Effector memory CD4-positive, alpha-beta T cell (primary cell): ENCODE results near the gene ANKRD34A.
A peak's percentile ranks its signal among the peaks of the same experiment; 100 is the strongest.

ENCODE experiments used
- DNase-seq, 3 donors: peaks; one replicate each; pipeline ENCODE4 v3.0.0-alpha.2; 2020
- H3K27ac ChIP-seq: 2 replicates; pipeline ENCODE4 v1.7.0; 2013; ENCODE audit warnings: mild to moderate bottlenecking, low read length, moderate library complexity; ENCODE audit not compliant: insufficient read depth, poor library complexity, severe bottlenecking
- H3K27me3 ChIP-seq: replicated peaks from 2 replicates; pipeline ENCODE4 v1.7.0; 2013; ENCODE audit warnings: mild to moderate bottlenecking, low read length; ENCODE audit not compliant: insufficient read depth, control insufficient read depth, poor library complexity, severe bottlenecking
- H3K36me3 ChIP-seq: 2 replicates; pipeline ENCODE4 v1.7.0; 2013; ENCODE audit warnings: mild to moderate bottlenecking, low read length, moderate library complexity; ENCODE audit not compliant: control insufficient read depth, insufficient read depth
- H3K4me1 ChIP-seq: 2 replicates; pipeline ENCODE4 v1.7.0; 2013; ENCODE audit warnings: low read length, mild to moderate bottlenecking; ENCODE audit not compliant: control insufficient read depth, insufficient read depth, poor library complexity, severe bottlenecking
- H3K4me3 ChIP-seq: 2 replicates; pipeline ENCODE4 v1.7.0; 2013; ENCODE audit warnings: low read length, low read depth, mild to moderate bottlenecking; ENCODE audit not compliant: insufficient read depth, poor library complexity, severe bottlenecking
- H3K9me3 ChIP-seq: 2 replicates; pipeline ENCODE4 v1.7.0; 2013; ENCODE audit warnings: mild to moderate bottlenecking, low read length, moderate library complexity; ENCODE audit not compliant: control insufficient read depth

ANKRD34A gene

DNA sequence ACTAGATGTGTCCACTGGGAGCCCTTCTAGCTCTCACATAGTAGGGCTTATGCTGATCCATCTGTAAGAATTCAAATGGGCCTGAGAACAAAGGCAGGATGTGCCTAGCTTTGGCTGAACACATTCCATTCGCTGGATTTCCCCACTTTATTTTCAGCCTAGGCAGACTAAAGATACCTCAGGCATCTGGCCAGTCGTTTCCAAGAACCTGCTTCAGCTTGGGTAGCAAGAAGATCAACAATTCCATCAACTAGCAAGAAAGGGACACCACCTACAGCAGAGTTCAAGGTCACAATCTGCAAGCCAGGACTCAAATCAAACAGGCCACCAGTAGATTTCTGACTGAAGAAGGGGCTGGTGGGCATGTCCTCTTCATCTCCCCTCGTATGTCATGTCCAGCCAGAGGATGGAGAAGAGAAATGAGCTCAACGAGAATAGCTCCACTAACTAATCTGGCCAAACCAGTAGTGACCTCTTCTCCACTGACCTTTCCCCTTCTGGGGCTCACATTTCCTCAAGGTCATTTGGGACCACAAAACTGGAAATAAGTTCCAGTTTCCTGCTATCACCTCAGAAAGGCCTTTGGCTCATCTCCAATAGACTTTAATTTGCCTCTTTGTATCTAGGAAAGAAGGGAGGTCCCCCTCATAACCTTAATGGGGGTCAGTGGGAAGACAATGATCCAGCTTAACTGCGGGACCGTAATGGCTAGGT lies 17.8 kb upstream of the ANKRD34A start:
- Histone ChIP-seq H3K36me3 (no peaks in the 10 kb centered on the region), H3K4me1 (peaks cover 85% of the 10 kb centered on the region), H3K4me3 (no peak overlapping the region), H3K27me3 (no peaks in the 10 kb centered on the region), H3K27ac (peak overlapping the region; percentile 46), H3K9me3 (no peaks in the 10 kb centered on the region)
- DNase-seq: no peak

DNA sequence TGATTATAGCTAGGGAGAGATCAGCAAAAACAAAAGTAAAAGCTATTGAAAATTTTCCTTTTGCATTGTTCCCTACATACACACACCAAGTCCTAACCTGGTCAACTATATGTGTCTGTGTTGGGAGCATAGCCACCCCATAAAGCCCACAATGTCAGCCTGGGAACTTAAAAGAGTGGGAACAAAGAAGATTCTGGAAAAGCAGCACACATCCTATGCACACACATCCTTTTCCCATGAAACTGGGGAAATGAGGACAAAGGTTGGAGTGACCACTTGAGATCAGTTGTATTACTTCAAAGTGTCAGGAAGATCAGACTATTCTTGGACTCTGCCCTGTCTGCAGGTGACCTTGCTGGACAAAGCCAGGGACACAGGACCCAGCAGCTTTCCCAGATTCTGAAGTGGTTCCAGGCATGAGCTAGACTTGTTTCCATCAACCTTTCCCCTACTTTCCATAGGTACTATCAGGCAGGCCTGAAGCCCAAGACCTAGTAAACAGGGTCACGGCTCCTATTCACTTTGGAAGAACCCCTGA lies 16.2 kb upstream of the ANKRD34A start:
- Histone ChIP-seq H3K36me3 (no peaks in the 10 kb centered on the region), H3K27ac (peak overlapping the region; percentile 92), H3K27me3 (no peaks in the 10 kb centered on the region), H3K4me1 (peaks cover 80% of the 10 kb centered on the region), H3K4me3 (peak overlapping the region; percentile 42), H3K9me3 (no peaks in the 10 kb centered on the region)
- DNase-seq: no peak

- H3K9me3 ChIP-seq: no peaks in the 10 kb centered on the region
- peaks cover 74% of the 10 kb centered on the region for H3K4me1 ChIP-seq
- H3K27ac ChIP-seq: peak overlapping the region; percentile 92
- no peaks in the 10 kb centered on the region for H3K27me3 ChIP-seq
- peak overlapping the region; percentile 42 for H3K4me3 ChIP-seq
- no peak for DNase-seq
- peaks cover 3% of the 10 kb centered on the region for H3K36me3 ChIP-seq
Measured at GRCh38 chr1:145979746-145980456, 15.5 kb upstream of the ANKRD34A start.

DNA sequence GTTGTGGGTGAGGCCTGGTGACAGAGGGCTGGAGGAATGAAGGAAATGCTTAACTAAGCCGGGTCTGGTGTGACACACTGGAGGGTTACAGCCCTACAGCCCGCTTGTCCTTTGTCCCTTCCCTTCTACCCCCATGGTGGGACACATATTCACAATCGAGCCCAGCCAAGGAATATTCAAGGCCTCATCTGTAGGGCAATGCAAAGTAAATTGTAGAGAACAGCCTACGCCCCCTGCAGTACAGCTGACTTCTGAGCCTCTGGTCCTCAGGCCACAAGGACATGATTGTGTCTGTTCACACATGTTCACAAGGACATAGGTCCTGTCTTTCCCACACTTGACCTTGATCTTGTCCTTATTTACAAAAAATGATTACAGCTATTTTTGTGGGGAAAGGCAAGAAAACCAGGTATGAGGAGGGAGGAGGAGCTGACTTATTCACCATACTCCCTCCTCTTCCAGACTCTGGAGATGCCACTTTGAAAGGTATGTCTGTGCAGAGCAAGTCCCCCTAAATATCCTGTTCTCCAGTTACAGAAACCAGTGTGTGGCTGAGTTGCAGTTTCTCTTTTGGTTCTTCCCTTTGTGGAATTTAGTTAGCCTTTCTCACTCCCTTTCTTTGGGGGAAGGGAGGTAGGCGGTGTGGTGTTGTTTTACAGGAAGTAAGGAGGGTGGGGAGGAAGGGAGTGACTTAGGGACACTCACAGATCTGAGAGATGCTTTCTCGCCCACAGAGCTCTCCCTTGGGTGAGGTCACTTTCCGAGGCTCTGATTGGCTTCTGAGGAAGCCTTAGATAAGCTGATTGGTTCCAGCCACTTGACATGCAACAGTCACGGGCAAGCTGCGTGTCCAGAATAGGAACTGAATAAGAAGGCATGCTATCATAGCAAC lies 14.7 kb upstream of the ANKRD34A start:
- Histone ChIP-seq H3K4me3 (peak overlapping the region; percentile 42), H3K27ac (peak overlapping the region; percentile 92), H3K36me3 (peaks cover 5% of the 10 kb centered on the region), H3K9me3 (no peaks in the 10 kb centered on the region), H3K27me3 (no peaks in the 10 kb centered on the region), H3K4me1 (peaks cover 66% of the 10 kb centered on the region)
- peak; percentile 66 to 77 (median 73) for DNase-seq

DNA sequence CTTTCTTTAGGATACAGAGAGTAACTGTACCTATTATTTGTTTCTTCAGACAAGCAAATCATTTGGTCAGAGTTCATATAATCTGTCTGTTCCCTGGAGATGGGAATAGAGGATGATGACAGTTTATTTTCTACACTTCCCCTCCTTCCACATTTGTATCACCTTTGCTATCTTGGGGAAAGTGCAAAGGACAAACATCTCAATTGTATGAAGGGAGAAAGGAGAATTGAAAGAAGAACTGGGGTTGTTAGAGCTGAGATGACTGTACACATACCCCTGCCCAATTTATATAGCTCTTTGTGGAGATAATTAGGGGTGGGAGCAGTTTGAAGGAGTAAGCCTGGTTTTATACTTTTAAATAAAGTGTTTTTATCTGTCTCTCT lies 14.1 kb upstream of the ANKRD34A start:
- Histone ChIP-seq H3K27me3 (no peaks in the 10 kb centered on the region), H3K27ac (peak overlapping the region; percentile 92), H3K4me1 (peaks cover 60% of the 10 kb centered on the region), H3K4me3 (peak overlapping the region; percentile 36), H3K36me3 (peaks cover 5% of the 10 kb centered on the region), H3K9me3 (no peaks in the 10 kb centered on the region)
- DNase-seq: no peak

- peak; percentile 46 to 64 (median 54) for DNase-seq
- peaks cover 54% of the 10 kb centered on the region for H3K4me1 ChIP-seq
- no peaks in the 10 kb centered on the region for H3K27me3 ChIP-seq
- H3K36me3 ChIP-seq: peaks cover 5% of the 10 kb centered on the region
- peak overlapping the region; percentile 92 for H3K27ac ChIP-seq
- H3K4me3 ChIP-seq: peak overlapping the region; percentile 36
- H3K9me3 ChIP-seq: no peaks in the 10 kb centered on the region
Measured at GRCh38 chr1:145977486-145978470, 13.4 kb upstream of the ANKRD34A start.

DNA sequence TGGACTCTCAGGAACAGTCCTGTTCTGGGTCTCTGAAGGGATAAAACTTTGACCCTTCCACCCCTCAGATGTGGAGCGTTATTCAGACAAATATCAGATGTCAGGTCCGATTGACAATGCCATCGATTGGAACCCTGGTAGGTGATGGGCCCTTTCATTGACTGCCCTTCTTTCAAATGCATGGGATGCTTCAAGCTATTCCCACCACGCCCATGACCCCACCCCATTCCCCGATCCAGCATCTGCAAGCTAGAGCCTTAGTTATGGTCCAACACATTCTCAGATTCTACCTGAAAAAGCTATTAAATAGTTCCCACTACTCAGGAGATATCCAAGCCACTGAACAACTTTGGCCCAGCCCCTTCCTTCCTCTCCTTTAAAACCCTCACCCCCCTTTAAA lies 12.6 kb upstream of the ANKRD34A start:
- H3K36me3 ChIP-seq: peaks cover 5% of the 10 kb centered on the region
- H3K9me3 ChIP-seq: no peaks in the 10 kb centered on the region
- H3K27me3 ChIP-seq: no peaks in the 10 kb centered on the region
- peak overlapping the region; percentile 92 for H3K27ac ChIP-seq
- no peak for DNase-seq
- H3K4me1 ChIP-seq: peaks cover 46% of the 10 kb centered on the region
- H3K4me3 ChIP-seq: no peak overlapping the region

GRCh38 chr1:145975216-145975615 lies 10.8 kb upstream of the ANKRD34A start:
- peaks cover 28% of the 10 kb centered on the region for H3K4me1 ChIP-seq
- no peak overlapping the region for H3K4me3 ChIP-seq
- H3K9me3 ChIP-seq: no peaks in the 10 kb centered on the region
- no peak for DNase-seq
- no peak overlapping the region for H3K27ac ChIP-seq
- peaks cover 5% of the 10 kb centered on the region for H3K36me3 ChIP-seq
- H3K27me3 ChIP-seq: no peaks in the 10 kb centered on the region

GRCh38 chr1:145974721-145975120 lies 10.3 kb upstream of the ANKRD34A start:
- no peak overlapping the region for H3K27ac ChIP-seq
- H3K27me3 ChIP-seq: no peaks in the 10 kb centered on the region
- no peak overlapping the region for H3K4me3 ChIP-seq
- H3K36me3 ChIP-seq: peaks cover 5% of the 10 kb centered on the region
- H3K9me3 ChIP-seq: no peaks in the 10 kb centered on the region
- no peak for DNase-seq
- H3K4me1 ChIP-seq: peaks cover 23% of the 10 kb centered on the region
